HG02870 (cell line): ENCODE data around the gene RBPJ.

ENCODE experiments used
- ATAC-seq: cut with Tn5 transposase; IDR thresholded peaks from one replicate; pipeline ENCODE4 v1.9.1; 2021; ENCODE audit warnings: mild to moderate bottlenecking, moderate library complexity; ENCODE audit not compliant: unreplicated experiment

Gene RBPJ

GRCh38 chr4:26482508-26483462 lies 162.0 kb downstream of the RBPJ start:
- ATAC-seq = no peak

- ATAC-seq = no peak
These were observed 163.3 kb downstream of the RBPJ start for GRCh38 chr4:26484032-26484515.

GRCh38 chr4:26484516-26484915 lies 163.7 kb downstream of the RBPJ start:
- no peak for ATAC-seq
